BJ (cell line): ENCODE results near the gene ELOVL1. TPM values are rescaled to one million over a fixed set of nuclear protein-coding genes. Genes with fewer than 3 reads are reported as not detected.
"Not testable (repeated sequence)": the region's sequence is repeated elsewhere in the genome, so short reads cannot be mapped to it uniquely, and the experiment has no call there.

Experiments
- CTCF ChIA-PET: fragments of 350-600 bp; formaldehyde crosslinking; extraction: SDS; loops from one replicate; lab custom pipeline; 2021; ENCODE audit warnings: antibody characterized with exemption, inconsistent platforms; lab: Yijun Ruan, JAX
- POLR2A ChIA-PET: fragments of 300-600 bp; sonication (Branson Sonifier 250); formaldehyde crosslinking; extraction: SDS; loops from one replicate; lab custom pipeline; 2021; ENCODE audit warnings: antibody characterized with exemption; lab: Charles Lee
- DNase-seq: peaks from one replicate; pipeline ENCODE4 v3.0.0-alpha.2; 2011; ENCODE audit warnings: low read depth
- H3K27me3 ChIP-seq: 2 replicates; pipeline ENCODE4 v1.6.0; 2011; ENCODE audit warnings: low read length; ENCODE audit not compliant: control insufficient read depth, insufficient read depth
- H3K36me3 ChIP-seq: 2 replicates; pipeline ENCODE4 v1.5.1; 2011; ENCODE audit warnings: low read length; ENCODE audit not compliant: control insufficient read depth, insufficient read depth
- H3K4me3 ChIP-seq: 2 replicates; pipeline ENCODE4 v1.5.1; 2011; ENCODE audit warnings: low read depth, mild to moderate bottlenecking, control low read depth, low read length
- polyA plus RNA-seq: library from polyadenylated mRNA; depleted of rRNA; stranded (reverse); fragments of >200 nt; gene quantifications from 2 replicates; pipeline ENCODE4 v1.2.3, GENCODE V29; 2011
- TF ChIP-seq, protein P1 (sequence below): IDR thresholded peaks from 2 replicates; pipeline ENCODE4 v1.5.1; 2011; ENCODE audit warnings: low read depth, mild to moderate bottlenecking, control low read depth, inconsistent platforms, low read length, moderate library complexity; ENCODE audit not compliant: insufficient read depth

ELOVL1 gene
- polyA plus RNA-seq, 1 experiment: 287 TPM

DNA sequence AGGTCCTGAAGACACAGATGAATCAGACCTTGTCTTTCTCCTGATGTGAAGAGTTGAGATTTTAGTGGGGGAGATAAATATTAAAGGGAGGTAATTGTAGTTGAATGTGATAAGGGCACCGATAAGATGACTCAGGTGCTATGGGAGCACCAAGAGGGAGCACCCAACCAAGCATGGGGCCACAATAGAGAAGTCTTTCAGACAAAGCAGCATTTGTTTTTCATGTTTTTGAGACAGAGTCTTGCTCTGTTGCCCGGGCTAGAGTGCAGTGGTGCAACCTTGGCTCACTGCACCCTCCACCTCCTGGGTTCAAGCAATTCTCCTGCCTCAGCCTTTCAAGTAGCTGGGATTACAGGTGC is 38.0 kb upstream of the ELOVL1 start:
- H3K4me3 ChIP-seq: no peak overlapping the region
- DNase-seq: no peak
- H3K36me3 ChIP-seq: peaks cover 20% of the 10 kb centered on the region
- no peaks in the 10 kb centered on the region for H3K27me3 ChIP-seq
- ChIA-PET POLR2A (no interaction called here), CTCF (interaction anchor here (1.8 kb wide), 1 partner anchor 11 kb away, joined by 5 read pairs; no protein-coding TSS in a partner anchor)
- TF ChIP-seq, protein P1, sequence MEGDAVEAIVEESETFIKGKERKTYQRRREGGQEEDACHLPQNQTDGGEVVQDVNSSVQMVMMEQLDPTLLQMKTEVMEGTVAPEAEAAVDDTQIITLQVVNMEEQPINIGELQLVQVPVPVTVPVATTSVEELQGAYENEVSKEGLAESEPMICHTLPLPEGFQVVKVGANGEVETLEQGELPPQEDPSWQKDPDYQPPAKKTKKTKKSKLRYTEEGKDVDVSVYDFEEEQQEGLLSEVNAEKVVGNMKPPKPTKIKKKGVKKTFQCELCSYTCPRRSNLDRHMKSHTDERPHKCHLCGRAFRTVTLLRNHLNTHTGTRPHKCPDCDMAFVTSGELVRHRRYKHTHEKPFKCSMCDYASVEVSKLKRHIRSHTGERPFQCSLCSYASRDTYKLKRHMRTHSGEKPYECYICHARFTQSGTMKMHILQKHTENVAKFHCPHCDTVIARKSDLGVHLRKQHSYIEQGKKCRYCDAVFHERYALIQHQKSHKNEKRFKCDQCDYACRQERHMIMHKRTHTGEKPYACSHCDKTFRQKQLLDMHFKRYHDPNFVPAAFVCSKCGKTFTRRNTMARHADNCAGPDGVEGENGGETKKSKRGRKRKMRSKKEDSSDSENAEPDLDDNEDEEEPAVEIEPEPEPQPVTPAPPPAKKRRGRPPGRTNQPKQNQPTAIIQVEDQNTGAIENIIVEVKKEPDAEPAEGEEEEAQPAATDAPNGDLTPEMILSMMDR: no peak

DNA sequence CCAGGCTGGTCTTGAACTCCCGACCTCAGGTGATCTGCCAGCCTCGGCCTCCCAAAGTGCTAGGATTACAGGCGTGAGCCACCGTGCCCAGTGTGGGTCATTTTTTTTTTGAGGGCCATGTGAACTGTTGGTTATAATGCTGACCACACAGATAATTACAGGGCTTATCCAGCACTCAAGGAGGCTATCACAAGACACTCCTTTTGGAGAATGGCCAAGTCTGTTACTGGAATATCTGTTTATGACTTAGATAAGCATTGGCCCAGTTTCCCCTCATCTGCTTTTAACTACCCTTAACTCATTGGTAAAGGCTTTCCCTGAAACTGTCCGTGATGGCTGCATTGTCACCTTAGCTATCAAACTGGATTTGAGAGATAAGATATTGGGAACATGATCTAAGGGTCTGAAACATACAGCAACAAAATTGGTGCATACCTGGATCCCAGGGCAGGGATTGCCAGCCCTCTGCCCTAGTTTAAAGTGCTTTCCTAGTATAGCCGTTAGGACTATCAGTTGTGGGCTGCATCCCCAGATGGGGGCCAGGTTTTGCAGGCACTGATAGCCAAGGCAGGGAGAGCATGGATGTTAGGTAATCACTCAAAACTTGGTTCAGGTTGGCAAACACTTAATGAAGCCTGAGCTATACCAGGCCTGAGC is 37.5 kb upstream of the ELOVL1 start:
- no peak overlapping the region for H3K4me3 ChIP-seq
- no peak for DNase-seq
- CTCF ChIA-PET: interaction anchor here (1.8 kb wide), 1 partner anchor 11 kb away, joined by 5 read pairs; no protein-coding TSS in a partner anchor
- H3K27me3 ChIP-seq: no peaks in the 10 kb centered on the region
- peaks cover 20% of the 10 kb centered on the region for H3K36me3 ChIP-seq
- TF ChIP-seq, protein P1: no peak
- POLR2A ChIA-PET: no interaction called here

DNA sequence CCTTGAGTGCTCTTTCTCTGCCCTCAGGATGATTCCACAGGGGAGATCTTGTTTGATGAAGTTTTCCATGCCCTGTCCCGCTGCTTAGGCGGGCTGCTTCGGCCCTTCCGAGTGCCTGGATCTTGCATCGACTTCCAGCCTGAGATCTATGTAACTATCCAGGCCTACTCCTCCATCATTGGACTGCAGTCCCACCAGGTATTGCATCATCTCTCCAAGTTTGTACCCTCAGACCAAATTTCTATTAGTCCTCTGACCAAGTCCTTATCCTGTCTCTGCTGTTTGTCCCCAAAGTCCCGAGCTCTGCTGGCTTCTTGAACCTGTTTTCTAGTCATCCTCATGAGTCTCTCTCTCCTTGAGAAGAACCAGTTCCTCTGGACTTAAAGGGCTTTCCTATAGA is 36.5 kb upstream of the ELOVL1 start:
- H3K36me3 ChIP-seq: peaks cover 20% of the 10 kb centered on the region
- DNase-seq: no peak
- TF ChIP-seq, protein P1: no peak
- H3K27me3 ChIP-seq: no peaks in the 10 kb centered on the region
- H3K4me3 ChIP-seq: no peak overlapping the region
- ChIA-PET CTCF (interaction anchor here (1.8 kb wide), 1 partner anchor 10 kb away, joined by 5 read pairs; no protein-coding TSS in a partner anchor), POLR2A (no interaction called here)

DNA sequence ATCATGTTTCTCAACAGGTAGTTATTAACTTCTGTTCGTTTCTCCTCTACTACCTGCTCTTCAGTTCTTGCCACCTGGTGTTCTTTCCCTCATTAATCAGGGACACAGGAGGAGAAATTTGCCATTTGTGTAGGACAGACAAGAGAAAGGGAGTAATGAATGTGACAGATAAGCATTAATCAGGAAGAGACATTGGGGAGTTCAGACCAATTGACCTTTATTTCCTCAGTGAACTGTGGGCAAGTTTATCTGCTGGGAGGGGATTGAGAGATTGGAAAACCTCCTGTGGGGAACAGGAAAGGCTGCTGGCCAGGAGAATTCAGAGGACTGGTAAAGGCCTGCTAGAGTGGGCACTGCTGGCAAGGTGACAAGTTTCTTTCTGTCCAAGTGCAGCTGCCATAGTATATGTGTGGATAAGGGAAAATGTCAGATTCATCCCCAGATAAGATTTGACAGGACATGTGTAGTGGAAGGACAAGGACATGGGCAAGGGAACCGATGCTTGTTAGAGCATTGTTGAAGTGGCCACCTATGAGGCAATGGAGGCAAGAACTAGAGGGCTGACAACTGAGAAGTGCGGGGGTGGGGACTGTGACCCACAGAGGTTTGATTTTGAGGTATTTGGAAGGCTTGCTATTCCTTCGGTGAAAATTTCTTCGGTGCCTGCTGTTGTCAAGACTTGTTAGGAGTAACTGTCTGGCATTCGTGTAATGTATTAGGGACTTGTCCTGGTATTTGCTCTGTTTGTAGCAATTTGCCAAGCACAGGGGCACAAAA is 34.5 kb upstream of the ELOVL1 start:
- Histone ChIP-seq H3K27me3 (no peaks in the 10 kb centered on the region), H3K4me3 (no peak overlapping the region), H3K36me3 (peaks cover 16% of the 10 kb centered on the region)
- TF ChIP-seq, protein P1: no peak
- CTCF ChIA-PET: interaction anchor here (0.6 kb wide), 1 partner anchor 9 kb away, joined by 3 read pairs; no protein-coding TSS in a partner anchor
- no peak for DNase-seq
- POLR2A ChIA-PET: no interaction called here

DNA sequence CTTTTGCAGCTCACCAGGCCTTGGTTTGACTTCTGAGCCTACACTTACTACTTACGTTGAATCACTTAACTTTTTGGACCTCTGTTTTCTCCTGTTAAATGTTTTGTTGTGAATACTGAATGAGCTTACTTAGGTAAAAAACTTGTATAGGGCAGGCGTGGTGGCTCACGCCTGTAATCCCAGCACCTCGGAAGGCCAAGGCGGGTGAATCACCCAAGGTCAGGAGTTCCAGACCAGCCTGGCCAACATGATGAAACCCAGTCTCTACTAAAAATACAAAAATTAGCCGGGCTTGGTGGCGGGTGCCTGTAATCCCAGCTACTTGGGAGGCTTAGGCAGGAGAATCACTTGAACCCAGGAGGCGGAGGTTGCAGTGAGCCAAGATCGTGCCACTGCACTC is 32.6 kb upstream of the ELOVL1 start:
- H3K27me3 ChIP-seq, H3K4me3 ChIP-seq, POLR2A ChIA-PET, CTCF ChIA-PET, DNase-seq: not testable (repeated sequence)
- peaks cover 11% of the 10 kb centered on the region for H3K36me3 ChIP-seq
